Eye (tissue), 1 donor: ENCODE measurements around the gene UCMA.
"Not testable (repeated sequence)": the region's sequence is repeated elsewhere in the genome, so short reads cannot be mapped to it uniquely, and the experiment has no call there.

Experiments used
- DNase-seq: peaks from one replicate; pipeline ENCODE4 v3.0.0-alpha.2; 2015

The UCMA gene

GRCh38 chr10:13234172-13234571, at the start of gene UCMA:
TSS of gene UCMA (minus strand) at chr10:13234374. CDS start at chr10:13234258, 116 bp downstream.
- DNase-seq, result no peak

GRCh38 chr10:13282348-13282747, 48.2 kb upstream of the UCMA start:
- not testable (repeated sequence) for DNase-seq

- peak; percentile 29 for DNase-seq
Measured at GRCh38 chr10:13276749-13277365, 42.7 kb upstream of the UCMA start.

GRCh38 chr10:13276146-13276545, 42.0 kb upstream of the UCMA start:
- not testable (repeated sequence) for DNase-seq

- DNase-seq, result peak; percentile 66
Measured at GRCh38 chr10:13272164-13272571, 38.0 kb upstream of the UCMA start.

GRCh38 chr10:13271552-13272163, 37.5 kb upstream of the UCMA start:
- peak; percentile 25 for DNase-seq

GRCh38 chr10:13270877-13271551, 36.8 kb upstream of the UCMA start:
- no peak for DNase-seq

- DNase-seq, result no peak
Measured at GRCh38 chr10:13268841-13269240, 34.7 kb upstream of the UCMA start.

- DNase-seq, result no peak
Measured at GRCh38 chr10:13268310-13268709, 34.1 kb upstream of the UCMA start.

GRCh38 chr10:13263591-13263990, 29.4 kb upstream of the UCMA start:
- DNase-seq, result no peak

GRCh38 chr10:13262433-13262832, 28.3 kb upstream of the UCMA start:
- DNase-seq, result no peak

- no peak for DNase-seq
Measured at GRCh38 chr10:13257621-13258140, 23.5 kb upstream of the UCMA start.

GRCh38 chr10:13256627-13257026, 22.5 kb upstream of the UCMA start:
- DNase-seq, result no peak

GRCh38 chr10:13253726-13254125, 19.6 kb upstream of the UCMA start:
- DNase-seq, result no peak

- no peak for DNase-seq
Measured at GRCh38 chr10:13247784-13248183, 13.6 kb upstream of the UCMA start.

GRCh38 chr10:13247246-13247645, 13.1 kb upstream of the UCMA start:
- DNase-seq, result no peak

- not testable (repeated sequence) for DNase-seq
Measured at GRCh38 chr10:13242260-13242659, 8.1 kb upstream of the UCMA start.

- DNase-seq, result no peak
Measured at GRCh38 chr10:13241613-13242012, 7.4 kb upstream of the UCMA start.

GRCh38 chr10:13239923-13240322, 5.7 kb upstream of the UCMA start:
- DNase-seq, result no peak

- DNase-seq, result no peak
Measured at GRCh38 chr10:13238271-13239077, 4.3 kb upstream of the UCMA start.

- no peak for DNase-seq
Measured at GRCh38 chr10:13236638-13237037, 2.5 kb upstream of the UCMA start.

GRCh38 chr10:13234736-13235135, 562 bp upstream of the UCMA start:
- not testable (repeated sequence) for DNase-seq

GRCh38 chr10:13233358-13233757, 816 bp downstream of the UCMA start:
- no peak for DNase-seq
